Glomerular visceral epithelial cell (primary cell): ENCODE data around the gene STAC.
A peak's percentile ranks its signal among the peaks of the same experiment; 100 is the strongest.
"Not testable (repeated sequence)": the region's sequence is repeated elsewhere in the genome, so short reads cannot be mapped to it uniquely, and the experiment has no call there.

ENCODE experiments used
- DNase-seq: peaks from one replicate; pipeline ENCODE4 v3.0.0-alpha.2; 2016; ENCODE audit errors: extremely low spot score

The STAC gene

GRCh38 chr3:36411587-36411986 lies 31.3 kb downstream of the STAC start:
- DNase-seq = no peak

GRCh38 chr3:36416599-36416998 lies 36.3 kb downstream of the STAC start:
- peak; percentile 15 for DNase-seq

- no peak for DNase-seq
Measured at GRCh38 chr3:36417237-36417636, 36.9 kb downstream of the STAC start.

GRCh38 chr3:36418296-36418695 lies 38.0 kb downstream of the STAC start:
- DNase-seq = no peak

- DNase-seq = no peak
Measured at GRCh38 chr3:36428445-36428844, 48.1 kb downstream of the STAC start.

GRCh38 chr3:36429986-36430485 lies 49.7 kb downstream of the STAC start:
- no peak for DNase-seq

GRCh38 chr3:36433511-36433910 lies 53.2 kb downstream of the STAC start:
- DNase-seq = no peak

GRCh38 chr3:36434687-36435426 lies 54.6 kb downstream of the STAC start:
- peak; percentile 36 for DNase-seq

- no peak for DNase-seq
Measured at GRCh38 chr3:36443028-36443686, 62.9 kb downstream of the STAC start.

GRCh38 chr3:36444909-36445308 lies 64.6 kb downstream of the STAC start:
- peak; percentile 55 for DNase-seq

GRCh38 chr3:36446276-36446675 lies 66.0 kb downstream of the STAC start:
- peak; percentile 2 for DNase-seq

GRCh38 chr3:36447061-36447460 lies 66.8 kb downstream of the STAC start:
- peak; percentile 14 for DNase-seq

GRCh38 chr3:36451816-36452215 lies 71.5 kb downstream of the STAC start:
- no peak for DNase-seq

- DNase-seq = not testable (repeated sequence)
Measured at GRCh38 chr3:36453213-36453612, 72.9 kb downstream of the STAC start.

- DNase-seq = not testable (repeated sequence)
Measured at GRCh38 chr3:36453896-36454295, 73.6 kb downstream of the STAC start.

- no peak for DNase-seq
Measured at GRCh38 chr3:36455406-36455805, 75.1 kb downstream of the STAC start.

GRCh38 chr3:36456784-36457183 lies 76.5 kb downstream of the STAC start:
- DNase-seq = no peak

- DNase-seq = no peak
Measured at GRCh38 chr3:36457667-36458066, 77.4 kb downstream of the STAC start.

GRCh38 chr3:36459177-36459576 lies 78.9 kb downstream of the STAC start:
- DNase-seq = no peak

GRCh38 chr3:36461597-36461996 lies 81.3 kb downstream of the STAC start:
- peak; percentile 42 for DNase-seq

- DNase-seq = not testable (repeated sequence)
Measured at GRCh38 chr3:36472045-36472444, 91.7 kb downstream of the STAC start.

GRCh38 chr3:36475558-36475957 lies 95.3 kb downstream of the STAC start:
- no peak for DNase-seq

- no peak for DNase-seq
Measured at GRCh38 chr3:36476286-36476942, 96.1 kb downstream of the STAC start.
